T-helper 2 cell treated with Interferon-gamma antibody and Interleukin-4, amounts not matched to agents 5 μg/mL and 100 μg/mL, for 36 hours (primary cell): ENCODE measurements around the gene MYO6.

Experiments used
- DNase-seq: peaks from one replicate; pipeline ENCODE4 v3.0.0; 2021; ENCODE audit warnings: low spot score
- H3K27ac Mint-ChIP-seq: one replicate; pipeline ENCODE4 v1.8.0; 2021; ENCODE audit warnings: mild to moderate bottlenecking, mixed read lengths
- H3K27me3 Mint-ChIP-seq: one replicate; pipeline ENCODE4 v1.8.0; 2021; ENCODE audit warnings: low read depth, mixed read lengths
- H3K36me3 Mint-ChIP-seq: one replicate; pipeline ENCODE4 v1.8.0; 2021; ENCODE audit warnings: low read depth, mixed read lengths
- H3K4me1 Mint-ChIP-seq: one replicate; pipeline ENCODE4 v1.8.0; 2021; ENCODE audit warnings: low read depth, mixed read lengths
- H3K4me3 Mint-ChIP-seq: one replicate; pipeline ENCODE4 v1.8.0; 2022; ENCODE audit warnings: mild to moderate bottlenecking, moderate library complexity, mixed read lengths
- H3K9me3 Mint-ChIP-seq: one replicate; pipeline ENCODE4 v1.8.0; 2021; ENCODE audit warnings: mixed read lengths

The MYO6 gene

GRCh38 chr6:75855052-75855451, 106.0 kb downstream of the MYO6 start:
- Mint-ChIP-seq H3K27ac (no peak overlapping the region), H3K9me3 (no peaks in the 10 kb centered on the region), H3K36me3 (no peaks in the 10 kb centered on the region), H3K4me1 (no peaks in the 10 kb centered on the region), H3K27me3 (peaks cover 4% of the 10 kb centered on the region), H3K4me3 (no peak overlapping the region)
- DNase-seq = no peak

DNA sequence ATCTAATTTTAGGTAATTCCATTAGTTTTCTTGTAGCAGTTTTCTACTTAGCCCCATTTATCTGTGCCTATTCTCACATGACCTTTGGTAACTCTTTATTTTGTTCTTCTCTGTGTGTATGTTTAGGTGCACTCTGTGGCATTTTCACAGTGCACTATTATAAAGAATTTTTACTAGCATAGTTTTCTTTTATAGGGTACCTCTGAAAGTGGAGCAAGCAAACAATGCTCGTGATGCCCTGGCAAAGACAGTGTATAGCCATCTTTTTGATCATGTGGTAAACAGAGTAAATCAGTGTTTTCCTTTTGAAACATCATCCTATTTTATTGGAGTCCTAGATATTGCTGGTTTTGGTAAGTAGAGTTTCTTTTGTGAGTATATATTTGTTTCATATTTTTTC, 107.9 kb downstream of the MYO6 start:
- H3K4me1 Mint-ChIP-seq = no peaks in the 10 kb centered on the region
- DNase-seq = no peak
- H3K36me3 Mint-ChIP-seq = no peaks in the 10 kb centered on the region
- no peak overlapping the region for H3K27ac Mint-ChIP-seq
- H3K4me3 Mint-ChIP-seq = no peak overlapping the region
- peaks cover 4% of the 10 kb centered on the region for H3K27me3 Mint-ChIP-seq
- no peaks in the 10 kb centered on the region for H3K9me3 Mint-ChIP-seq

DNA sequence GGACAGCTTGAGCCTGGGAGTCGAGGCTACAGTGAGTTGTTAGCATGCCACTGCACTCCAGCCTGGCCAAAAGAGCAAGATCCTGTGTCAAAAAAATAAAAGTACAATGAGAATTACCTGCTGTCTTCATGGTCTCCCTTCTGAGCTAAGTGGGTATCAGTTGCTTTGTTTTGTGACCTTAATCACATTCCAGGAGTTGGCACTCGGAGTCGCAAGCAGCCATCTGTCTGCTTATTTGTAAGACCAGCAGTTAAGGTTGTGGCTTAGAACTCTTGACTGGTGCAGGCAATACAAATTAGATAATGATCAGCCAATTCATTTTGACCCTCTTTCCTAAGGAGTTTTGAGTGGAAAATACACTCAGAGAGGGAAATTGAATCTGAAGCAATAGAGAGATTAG, 114.0 kb downstream of the MYO6 start:
- Mint-ChIP-seq H3K4me1 (no peaks in the 10 kb centered on the region), H3K27me3 (peaks cover 2% of the 10 kb centered on the region)

DNA sequence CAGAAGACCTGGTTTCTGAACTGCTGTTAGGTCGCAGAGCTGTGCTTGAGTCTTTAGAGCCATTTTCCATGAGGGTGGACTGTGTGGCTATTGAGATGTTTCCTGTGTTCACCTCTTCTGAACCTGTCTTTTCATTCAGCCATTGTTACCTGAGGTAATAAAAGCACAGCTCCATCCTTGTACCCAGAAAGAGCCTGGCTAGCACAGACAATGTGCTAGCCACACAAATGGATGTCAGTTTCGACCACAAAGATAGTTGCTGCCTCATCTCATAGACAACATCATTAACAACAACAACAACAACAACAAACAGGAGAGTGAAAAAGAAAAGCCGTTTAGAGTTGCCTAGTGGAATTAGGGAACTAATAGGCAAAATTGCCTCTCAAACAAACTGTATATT, 114.7 kb downstream of the MYO6 start:
- Mint-ChIP-seq H3K9me3 (no peaks in the 10 kb centered on the region), H3K4me1 (no peaks in the 10 kb centered on the region), H3K4me3 (no peak overlapping the region), H3K27ac (no peak overlapping the region), H3K36me3 (no peaks in the 10 kb centered on the region), H3K27me3 (peaks cover 2% of the 10 kb centered on the region)
- DNase-seq = no peak

More for the DNA sequence above, 114.0 kb downstream of the MYO6 start:
- no peak for DNase-seq
- Mint-ChIP-seq H3K36me3 (no peaks in the 10 kb centered on the region), H3K4me3 (no peak overlapping the region), H3K9me3 (no peaks in the 10 kb centered on the region), H3K27ac (no peak overlapping the region)

- DNase-seq = no peak
- H3K4me3 Mint-ChIP-seq = no peak overlapping the region
- no peaks in the 10 kb centered on the region for H3K4me1 Mint-ChIP-seq
- peaks cover 2% of the 10 kb centered on the region for H3K27me3 Mint-ChIP-seq
- H3K36me3 Mint-ChIP-seq = no peaks in the 10 kb centered on the region
- no peaks in the 10 kb centered on the region for H3K9me3 Mint-ChIP-seq
- H3K27ac Mint-ChIP-seq = no peak overlapping the region
Observed at GRCh38 chr6:75864446-75864845, 115.4 kb downstream of the MYO6 start.

DNA sequence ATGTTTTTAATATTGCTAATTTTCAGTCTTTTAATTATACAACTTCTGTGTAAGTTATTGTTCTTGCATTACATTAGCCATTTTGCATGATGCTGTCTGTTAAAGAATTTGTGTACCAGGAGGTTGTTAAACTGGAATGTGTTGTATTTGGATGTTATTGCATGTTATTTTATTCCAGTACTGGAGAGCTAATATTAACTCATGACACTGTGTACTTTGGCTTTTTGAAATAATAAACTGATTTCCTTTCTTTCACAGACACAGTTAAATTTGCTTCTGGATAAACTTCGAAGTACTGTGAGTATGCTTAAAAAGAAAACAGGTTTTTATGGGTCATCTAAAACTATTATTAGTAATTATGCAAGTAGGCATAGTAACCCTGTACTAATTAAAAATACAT, 121.3 kb downstream of the MYO6 start:
- no peaks in the 10 kb centered on the region for H3K36me3 Mint-ChIP-seq
- H3K4me3 Mint-ChIP-seq = no peak overlapping the region
- peaks cover 2% of the 10 kb centered on the region for H3K27me3 Mint-ChIP-seq
- H3K4me1 Mint-ChIP-seq = no peaks in the 10 kb centered on the region
- no peaks in the 10 kb centered on the region for H3K9me3 Mint-ChIP-seq
- H3K27ac Mint-ChIP-seq = no peak overlapping the region
- no peak for DNase-seq

GRCh38 chr6:75874224-75874623, 125.2 kb downstream of the MYO6 start:
- Mint-ChIP-seq H3K9me3 (no peaks in the 10 kb centered on the region), H3K4me1 (no peaks in the 10 kb centered on the region), H3K4me3 (no peak overlapping the region), H3K36me3 (no peaks in the 10 kb centered on the region), H3K27me3 (no peaks in the 10 kb centered on the region), H3K27ac (no peak overlapping the region)
- no peak for DNase-seq

GRCh38 chr6:75876152-75876551, 127.1 kb downstream of the MYO6 start:
- Mint-ChIP-seq H3K27me3 (no peaks in the 10 kb centered on the region), H3K4me3 (no peak overlapping the region), H3K4me1 (no peaks in the 10 kb centered on the region), H3K9me3 (no peaks in the 10 kb centered on the region), H3K36me3 (no peaks in the 10 kb centered on the region), H3K27ac (no peak overlapping the region)
- DNase-seq = no peak

- Mint-ChIP-seq H3K27ac (no peak overlapping the region), H3K4me3 (no peak overlapping the region), H3K27me3 (no peaks in the 10 kb centered on the region), H3K36me3 (no peaks in the 10 kb centered on the region), H3K9me3 (no peaks in the 10 kb centered on the region), H3K4me1 (no peaks in the 10 kb centered on the region)
- DNase-seq = no peak
Observed at GRCh38 chr6:75880305-75880704, 131.3 kb downstream of the MYO6 start.

- DNase-seq = no peak
Observed at GRCh38 chr6:75882734-75883133, 133.7 kb downstream of the MYO6 start.

DNA sequence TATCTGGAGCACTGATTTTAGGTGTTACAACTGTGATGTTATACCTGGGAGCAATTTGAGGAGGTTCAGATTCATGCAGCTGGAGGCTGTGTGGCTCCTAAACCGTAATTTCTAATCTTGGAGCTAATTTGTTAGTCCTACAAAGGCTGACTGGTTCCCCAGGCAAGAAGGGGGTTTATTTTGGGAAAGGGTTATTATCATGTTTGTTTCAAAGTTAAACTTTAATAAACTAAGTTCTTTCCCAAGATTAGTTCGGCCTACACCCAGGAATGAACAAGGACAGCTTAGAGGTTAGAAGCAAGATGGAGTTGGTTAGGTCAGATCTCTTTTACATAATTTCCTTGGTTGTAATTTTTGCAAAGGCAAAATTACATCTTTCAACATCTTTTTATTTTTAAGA, 135.8 kb downstream of the MYO6 start:
- Mint-ChIP-seq H3K4me1 (no peaks in the 10 kb centered on the region), H3K27ac (no peak overlapping the region), H3K36me3 (no peaks in the 10 kb centered on the region), H3K9me3 (no peaks in the 10 kb centered on the region), H3K27me3 (no peaks in the 10 kb centered on the region), H3K4me3 (no peak overlapping the region)
- DNase-seq = no peak

More at GRCh38 chr6:75882734-75883133, 133.7 kb downstream of the MYO6 start:
- H3K4me1 Mint-ChIP-seq = no peaks in the 10 kb centered on the region
- H3K36me3 Mint-ChIP-seq = no peaks in the 10 kb centered on the region
- H3K9me3 Mint-ChIP-seq = no peaks in the 10 kb centered on the region
- H3K4me3 Mint-ChIP-seq = no peak overlapping the region
- H3K27me3 Mint-ChIP-seq = no peaks in the 10 kb centered on the region
- H3K27ac Mint-ChIP-seq = no peak overlapping the region

DNA sequence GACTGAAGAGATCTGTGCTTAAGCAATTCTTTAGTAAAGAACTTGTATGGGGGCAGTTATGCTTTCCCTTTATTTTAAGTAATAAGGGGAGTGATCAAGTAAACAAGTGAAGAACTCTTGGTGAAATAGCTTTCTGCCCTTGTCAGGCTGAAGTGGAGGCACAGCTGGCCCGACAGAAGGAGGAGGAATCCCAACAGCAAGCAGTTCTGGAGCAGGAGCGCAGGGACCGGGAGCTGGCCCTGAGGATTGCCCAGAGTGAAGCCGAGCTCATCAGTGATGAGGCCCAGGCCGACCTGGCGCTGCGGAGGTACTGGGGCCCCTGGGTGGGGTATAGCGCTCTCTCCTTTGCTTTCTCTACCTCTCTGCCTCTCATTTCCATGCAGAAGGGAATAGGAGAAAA, 143.3 kb downstream of the MYO6 start:
- Mint-ChIP-seq H3K9me3 (no peaks in the 10 kb centered on the region), H3K27me3 (no peaks in the 10 kb centered on the region), H3K4me3 (no peak overlapping the region), H3K27ac (no peak overlapping the region), H3K36me3 (no peaks in the 10 kb centered on the region), H3K4me1 (no peaks in the 10 kb centered on the region)
- DNase-seq = no peak

- Mint-ChIP-seq H3K9me3 (no peaks in the 10 kb centered on the region), H3K27me3 (no peaks in the 10 kb centered on the region), H3K36me3 (no peaks in the 10 kb centered on the region), H3K4me3 (no peak overlapping the region), H3K4me1 (no peaks in the 10 kb centered on the region), H3K27ac (no peak overlapping the region)
- DNase-seq = no peak
Observed at GRCh38 chr6:75893058-75893775, 144.2 kb downstream of the MYO6 start.

DNA sequence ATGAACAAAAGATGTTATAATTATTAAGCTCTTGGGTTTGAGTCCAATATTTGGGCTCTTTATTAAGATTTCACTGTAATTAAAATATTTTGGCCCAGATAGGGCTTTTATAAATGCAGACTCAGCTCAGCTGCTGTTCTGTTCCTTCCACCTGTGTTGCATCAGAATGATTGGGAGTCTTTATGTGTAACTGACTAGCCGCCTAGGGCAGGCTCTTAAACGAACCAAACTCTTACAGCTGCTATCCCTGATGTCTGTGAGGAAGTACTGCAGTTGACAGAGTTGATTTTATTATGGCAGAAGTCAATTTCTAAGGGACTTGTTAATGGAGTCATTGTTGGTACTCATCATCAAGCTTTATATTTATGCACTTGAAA, 144.7 kb downstream of the MYO6 start:
- no peaks in the 10 kb centered on the region for H3K4me1 Mint-ChIP-seq
- H3K27ac Mint-ChIP-seq = no peak overlapping the region
- H3K9me3 Mint-ChIP-seq = no peaks in the 10 kb centered on the region
- H3K4me3 Mint-ChIP-seq = no peak overlapping the region
- no peak for DNase-seq
- H3K27me3 Mint-ChIP-seq = no peaks in the 10 kb centered on the region
- H3K36me3 Mint-ChIP-seq = no peaks in the 10 kb centered on the region

GRCh38 chr6:75896526-75896925, 147.5 kb downstream of the MYO6 start:
- no peaks in the 10 kb centered on the region for H3K9me3 Mint-ChIP-seq
- no peak overlapping the region for H3K27ac Mint-ChIP-seq
- no peak overlapping the region for H3K4me3 Mint-ChIP-seq

More at GRCh38 chr6:75896526-75896925, 147.5 kb downstream of the MYO6 start:
- no peaks in the 10 kb centered on the region for H3K4me1 Mint-ChIP-seq
- no peak for DNase-seq
- no peaks in the 10 kb centered on the region for H3K36me3 Mint-ChIP-seq
- H3K27me3 Mint-ChIP-seq = no peaks in the 10 kb centered on the region
